ENCODE measurements around the gene NDUFS4. TPM values are rescaled to one million over a fixed set of nuclear protein-coding genes. Genes with fewer than 3 reads are reported as not detected.
"Not testable (repeated sequence)": the region's sequence is repeated elsewhere in the genome, so short reads cannot be mapped to it uniquely, and the experiment has no call there.

The NDUFS4 gene
- total RNA-seq, 1 donor: 45.8 TPM

DNA sequence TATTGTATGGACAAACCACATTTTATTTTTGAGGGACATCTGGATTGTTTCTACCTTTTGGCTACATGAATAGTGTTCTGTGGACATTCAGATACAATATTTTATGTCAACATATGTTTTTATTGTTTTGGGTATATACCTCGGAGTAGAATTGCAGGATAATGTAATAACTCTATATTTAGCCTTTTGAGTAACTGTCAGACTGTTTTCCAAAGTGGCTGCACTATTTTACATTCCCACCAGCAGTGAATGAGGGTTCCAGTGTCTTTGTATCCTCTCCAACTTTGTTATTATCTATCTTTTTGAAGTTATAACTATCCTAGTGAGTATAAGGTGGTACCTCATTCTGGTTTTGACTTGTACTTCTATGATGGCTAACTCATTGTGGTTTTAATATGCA lies 11.0 kb downstream of the NDUFS4 start:
- no peak for DNase-seq (ENCODE audit: low read depth in 2 of 3, low spot score in 2 of 3)

GRCh38 chr5:53575101-53575500 lies 14.7 kb downstream of the NDUFS4 start:
- no peak for DNase-seq (ENCODE audit: low read depth in 2 of 3, low spot score in 2 of 3)

GRCh38 chr5:53575831-53576230 lies 15.4 kb downstream of the NDUFS4 start:
- no peak for DNase-seq (ENCODE audit: low read depth in 2 of 3, low spot score in 2 of 3)

GRCh38 chr5:53576674-53577073 lies 16.2 kb downstream of the NDUFS4 start:
- no peak for DNase-seq (ENCODE audit: low read depth in 2 of 3, low spot score in 2 of 3)

- no peak for DNase-seq (ENCODE audit: low read depth in 2 of 3, low spot score in 2 of 3)
Observed at GRCh38 chr5:53578854-53579253, 18.4 kb downstream of the NDUFS4 start.

GRCh38 chr5:53580547-53580946 lies 20.1 kb downstream of the NDUFS4 start:
- DNase-seq (ENCODE audit: low read depth in 2 of 3, low spot score in 2 of 3): no peak

GRCh38 chr5:53582225-53582624 lies 21.8 kb downstream of the NDUFS4 start:
- DNase-seq (ENCODE audit: low read depth in 2 of 3, low spot score in 2 of 3): no peak

- no peak for DNase-seq (ENCODE audit: low read depth in 2 of 3, low spot score in 2 of 3)
Observed at GRCh38 chr5:53590759-53591158, 30.3 kb downstream of the NDUFS4 start.

GRCh38 chr5:53594419-53594818 lies 34.0 kb downstream of the NDUFS4 start:
- no peak for DNase-seq (ENCODE audit: low read depth in 2 of 3, low spot score in 2 of 3)

DNA sequence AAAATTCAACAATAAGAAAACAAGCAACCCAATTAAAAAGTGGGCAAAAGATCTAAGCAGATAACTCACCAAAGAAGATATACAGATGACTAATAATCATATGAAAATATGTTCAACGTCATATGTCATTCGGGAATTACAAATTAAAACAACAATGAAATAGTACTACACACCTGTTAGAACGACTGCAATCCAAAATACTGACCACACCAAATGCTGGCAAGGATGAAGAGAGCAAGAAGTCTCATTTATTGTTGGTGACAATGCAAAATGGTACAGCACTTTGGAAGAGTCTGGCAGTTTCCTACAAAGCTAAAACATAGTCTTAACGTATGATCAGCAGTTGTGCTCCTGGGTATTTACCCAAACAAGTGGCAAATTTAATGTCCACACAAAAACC lies 37.5 kb downstream of the NDUFS4 start:
- no peak for DNase-seq (ENCODE audit: low read depth in 2 of 3, low spot score in 2 of 3)

- DNase-seq (ENCODE audit: low read depth in 2 of 3, low spot score in 2 of 3): no peak
Observed at GRCh38 chr5:53601570-53601969, 41.1 kb downstream of the NDUFS4 start.

DNA sequence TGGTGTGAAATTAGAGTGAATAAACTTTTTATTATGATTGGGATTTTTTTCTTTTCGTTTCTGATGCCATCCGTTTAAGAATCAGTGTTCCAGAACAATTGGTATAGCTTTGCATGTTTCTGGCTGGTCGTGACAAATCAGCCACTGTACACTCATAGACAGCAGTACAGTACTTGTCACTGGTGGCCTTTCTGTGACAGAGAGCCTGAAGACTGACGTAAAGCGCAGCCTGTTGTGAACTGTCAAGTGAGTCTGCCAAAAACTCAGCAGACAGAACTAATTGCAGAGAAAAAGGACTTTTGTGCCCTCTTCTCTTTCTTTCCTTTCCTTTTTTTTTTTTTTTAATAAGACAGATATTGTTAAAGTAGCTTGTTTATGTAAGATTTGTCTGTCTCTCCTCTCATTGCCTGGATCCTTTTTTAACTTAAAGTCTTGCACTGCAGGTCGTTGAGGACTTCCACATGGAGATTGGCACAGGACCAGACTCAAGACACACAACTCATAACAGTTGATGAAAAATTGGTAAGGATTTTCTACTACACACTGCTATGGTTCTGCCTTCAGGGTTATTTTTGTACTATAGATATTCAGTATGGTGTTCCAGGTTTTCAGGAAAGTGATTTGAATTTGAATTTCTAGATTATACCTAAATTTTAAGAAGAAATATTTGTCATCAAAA lies 42.7 kb downstream of the NDUFS4 start:
- DNase-seq (ENCODE audit: low read depth in 2 of 3, low spot score in 2 of 3): no peak

GRCh38 chr5:53604309-53604708 lies 43.9 kb downstream of the NDUFS4 start:
- DNase-seq (ENCODE audit: low read depth in 2 of 3, low spot score in 2 of 3): no peak

GRCh38 chr5:53607886-53608285 lies 47.4 kb downstream of the NDUFS4 start:
- no peak for DNase-seq (ENCODE audit: low read depth in 2 of 3, low spot score in 2 of 3)

DNA sequence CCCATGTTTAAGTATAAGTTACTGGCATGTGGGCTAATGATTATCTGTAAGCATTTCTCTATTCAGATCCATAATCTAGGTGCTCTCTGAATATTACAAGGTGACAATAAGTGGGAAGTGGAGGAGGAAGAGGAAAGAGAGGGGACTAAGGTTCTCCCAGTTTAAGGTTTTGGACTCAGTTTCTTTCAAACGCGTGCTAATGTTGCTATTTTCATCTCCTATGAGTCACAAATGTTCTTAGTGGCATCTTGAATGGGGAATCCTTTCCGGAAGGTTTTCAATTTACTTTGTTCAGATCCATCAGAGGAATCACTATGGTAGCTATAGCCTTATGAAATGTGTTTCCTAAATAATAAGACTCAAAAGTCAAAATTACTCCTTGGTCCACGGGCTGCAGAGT lies 48.5 kb downstream of the NDUFS4 start:
- not testable (repeated sequence) for DNase-seq (ENCODE audit: low read depth in 2 of 3, low spot score in 2 of 3)

DNA sequence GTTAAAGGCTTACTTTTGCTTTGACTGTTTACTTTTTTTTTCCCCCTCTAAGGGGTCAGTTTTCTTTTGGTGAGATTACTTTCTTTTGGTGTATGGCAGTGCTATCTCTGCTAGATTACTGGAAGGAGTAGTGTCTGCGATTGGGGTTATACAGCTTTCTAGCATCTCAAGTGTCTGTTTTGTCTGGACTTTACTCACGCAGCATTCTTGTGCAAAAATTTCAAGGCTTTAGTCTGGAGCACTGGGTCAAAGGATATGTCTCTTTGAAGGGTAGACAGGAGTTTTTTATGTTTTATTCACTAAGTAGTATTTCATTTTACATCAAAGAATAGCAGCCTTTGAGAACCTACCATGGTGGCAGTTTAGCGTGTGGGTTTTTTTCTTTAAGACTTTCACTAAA lies 52.6 kb downstream of the NDUFS4 start:
- DNase-seq (ENCODE audit: low read depth in 2 of 3, low spot score in 2 of 3): no peak

DNA sequence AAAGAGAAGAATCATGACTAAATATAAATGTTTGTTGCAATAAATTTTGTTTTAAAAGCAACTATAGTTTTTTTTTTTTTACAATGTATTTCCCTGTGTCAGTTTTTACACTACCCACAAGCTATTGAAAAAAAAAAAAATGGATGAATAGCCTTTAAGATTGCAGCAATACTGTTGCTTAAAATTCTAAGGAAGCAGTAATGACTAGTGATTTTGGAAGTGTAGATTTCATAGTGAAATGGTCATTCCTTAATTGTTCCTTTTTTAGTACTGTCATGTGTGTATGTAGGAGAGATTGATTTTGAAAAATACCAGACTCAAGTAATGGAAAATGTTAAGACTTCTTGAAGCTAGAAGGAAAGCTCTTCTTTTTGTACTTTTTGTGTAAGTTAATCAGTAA lies 53.1 kb downstream of the NDUFS4 start:
- DNase-seq (ENCODE audit: low read depth in 2 of 3, low spot score in 2 of 3): no peak

GRCh38 chr5:53614376-53614885 lies 54.0 kb downstream of the NDUFS4 start:
- DNase-seq (ENCODE audit: low read depth in 2 of 3, low spot score in 2 of 3): no peak

GRCh38 chr5:53616939-53617549 lies 56.6 kb downstream of the NDUFS4 start:
- DNase-seq (ENCODE audit: low read depth in 2 of 3, low spot score in 2 of 3): peak in 1 of 3 donors; percentile 19

DNA sequence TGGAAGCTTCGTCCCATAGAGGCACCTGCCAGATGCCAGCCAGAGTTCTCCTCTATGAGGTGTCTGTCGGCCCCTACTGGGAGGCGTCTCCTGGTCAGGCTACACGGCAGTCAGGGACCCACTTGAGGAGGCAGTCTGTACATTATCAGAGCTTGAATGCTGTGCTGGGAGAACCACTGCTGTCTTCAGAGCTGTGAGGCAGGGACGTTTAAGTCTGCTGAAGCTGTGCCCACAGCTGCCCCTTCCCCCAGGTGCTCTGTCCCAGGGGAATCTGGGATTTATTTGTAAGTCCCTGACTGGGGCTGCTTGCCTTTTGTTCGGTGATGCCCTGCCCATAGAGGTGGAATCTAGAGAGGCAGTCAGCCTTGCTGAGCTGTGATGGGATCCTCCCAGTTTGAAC lies 70.8 kb downstream of the NDUFS4 start:
- no peak for DNase-seq (ENCODE audit: low read depth in 2 of 3, low spot score in 2 of 3)

- DNase-seq (ENCODE audit: low read depth in 2 of 3, low spot score in 2 of 3): no peak
Observed at GRCh38 chr5:53642061-53642460, 81.6 kb downstream of the NDUFS4 start.

DNA sequence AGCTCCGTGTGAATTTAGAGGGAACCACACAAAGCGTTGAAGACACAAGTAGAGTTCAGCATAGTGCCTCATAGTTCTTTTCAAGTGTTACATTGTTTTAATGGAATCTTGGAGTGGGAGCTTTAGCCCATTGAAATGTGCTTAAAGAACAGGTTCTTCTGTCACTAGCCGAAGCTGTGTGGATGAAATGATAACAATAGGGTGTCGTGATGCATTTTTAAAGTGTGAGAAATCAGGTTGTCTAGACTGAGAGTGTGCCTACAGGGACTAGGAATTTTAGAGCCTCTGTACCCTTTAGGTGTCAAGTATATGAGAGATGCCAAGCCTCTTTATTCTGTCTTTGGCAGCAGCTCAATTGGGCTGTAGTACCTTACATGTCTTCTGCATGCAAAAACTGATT lies 83.0 kb downstream of the NDUFS4 start:
- DNase-seq (ENCODE audit: low read depth in 2 of 3, low spot score in 2 of 3): no peak
